ENCODE measurements around the gene F8A3.
"Not testable (repeated sequence)": the region's sequence is repeated elsewhere in the genome, so short reads cannot be mapped to it uniquely, and the experiment has no call there.

The F8A3 gene

GRCh38 chrX:155458471-155458870 is at the start of gene F8A3:
TSS of gene F8A3 (minus strand) at chrX:155458620. CDS start at chrX:155458600, 20 bp downstream.
- not testable (repeated sequence) for FAIRE-seq

- no peak for FAIRE-seq
These were observed 46.9 kb upstream of the F8A3 start for GRCh38 chrX:155505296-155505695.

- not testable (repeated sequence) for FAIRE-seq
These were observed 36.7 kb upstream of the F8A3 start for GRCh38 chrX:155495134-155495533.

- FAIRE-seq, result not testable (repeated sequence)
These were observed 33.0 kb upstream of the F8A3 start for GRCh38 chrX:155491421-155491820.

- FAIRE-seq, result not testable (repeated sequence)
These were observed 18.7 kb upstream of the F8A3 start for GRCh38 chrX:155477136-155477535.

DNA sequence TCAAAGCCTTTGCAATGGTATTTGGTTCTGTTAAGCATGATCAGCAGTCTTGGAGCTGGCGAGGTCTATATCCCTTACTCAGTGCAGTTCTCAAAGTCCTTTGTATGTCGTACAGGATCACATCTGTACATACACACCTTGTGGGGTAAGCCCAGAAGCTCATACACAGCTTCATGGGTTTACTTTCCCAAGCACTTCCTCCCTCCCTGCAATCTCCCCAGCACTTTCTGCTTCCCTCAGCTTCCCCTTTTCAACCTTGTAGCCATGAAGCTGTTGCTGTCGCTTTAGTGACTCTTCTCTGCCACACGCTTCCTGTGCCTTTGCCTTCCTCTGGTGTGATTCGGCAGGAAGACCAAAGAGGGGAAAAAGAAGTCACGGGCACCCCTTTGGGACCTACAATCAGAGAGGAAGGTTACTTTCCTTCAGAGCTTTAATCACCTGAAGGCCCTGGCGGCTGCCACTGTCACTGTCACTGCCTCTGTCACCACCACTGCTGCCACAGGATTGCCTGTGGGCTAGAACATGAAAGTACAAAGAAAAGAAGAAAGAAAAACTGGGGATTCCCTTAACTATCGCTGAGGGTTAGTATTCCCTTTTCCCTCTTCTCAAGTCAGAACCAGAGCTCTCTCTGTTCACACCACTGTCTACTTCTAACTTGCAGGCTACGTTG is 8.0 kb upstream of the F8A3 start:
- FAIRE-seq, result not testable (repeated sequence)

- FAIRE-seq, result not testable (repeated sequence)
These were observed 2.1 kb upstream of the F8A3 start for GRCh38 chrX:155460501-155460900.

DNA sequence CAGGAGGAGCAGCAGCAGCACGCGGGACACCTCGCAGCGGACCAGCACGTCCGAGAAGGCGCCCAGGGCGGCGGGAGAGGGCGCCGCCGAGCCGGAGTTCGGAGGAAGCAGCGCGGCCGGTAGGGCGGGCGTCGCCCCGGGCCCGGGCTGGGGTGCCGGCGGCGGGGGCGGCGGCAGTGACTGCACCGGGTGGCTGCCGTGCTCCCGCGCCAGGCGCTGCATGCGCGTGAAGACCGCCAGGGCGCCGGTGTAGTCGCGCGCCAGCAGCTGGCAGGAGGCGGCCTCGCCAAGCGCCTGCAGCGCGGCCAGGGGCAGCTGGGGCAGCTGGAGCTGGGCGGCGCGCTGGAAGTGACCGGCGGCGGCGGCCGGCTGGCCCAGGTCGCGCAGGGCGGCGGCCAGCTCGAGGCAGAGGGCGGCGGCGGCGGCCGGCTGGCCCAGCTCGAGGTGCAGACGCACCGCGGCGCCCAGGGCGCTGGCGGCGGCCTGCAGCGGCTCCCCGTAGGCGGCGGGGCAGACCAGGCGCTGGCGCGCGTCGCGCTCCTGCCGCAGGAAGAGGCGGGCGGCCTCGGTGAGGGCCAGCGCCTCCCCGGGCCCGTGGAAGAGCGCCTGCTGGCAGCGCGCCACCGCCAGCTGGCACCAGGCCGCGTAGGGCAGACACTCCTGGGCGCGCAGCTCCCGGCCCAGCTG is 516 bp downstream of the F8A3 start:
- FAIRE-seq, result not testable (repeated sequence)

DNA sequence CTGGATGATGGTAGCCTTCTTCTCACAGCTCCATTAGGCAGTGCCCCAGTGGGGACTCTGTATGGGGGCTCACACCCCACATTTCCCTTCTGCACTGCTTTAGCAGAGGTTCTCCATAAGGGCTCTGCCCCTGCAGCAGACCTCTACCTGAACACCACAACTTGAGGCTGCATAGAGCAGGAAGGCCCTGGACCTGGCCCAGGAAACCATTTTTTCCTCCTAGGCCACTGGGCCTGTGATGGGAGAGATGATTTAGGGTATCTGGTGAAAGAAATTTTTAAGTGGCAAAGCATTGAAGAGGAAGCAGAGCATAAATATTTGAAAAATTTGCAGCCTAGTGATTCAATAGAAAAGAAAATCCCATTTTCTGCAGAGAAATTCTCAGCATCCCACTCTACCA is 17.3 kb downstream of the F8A3 start:
- no peak for FAIRE-seq

DNA sequence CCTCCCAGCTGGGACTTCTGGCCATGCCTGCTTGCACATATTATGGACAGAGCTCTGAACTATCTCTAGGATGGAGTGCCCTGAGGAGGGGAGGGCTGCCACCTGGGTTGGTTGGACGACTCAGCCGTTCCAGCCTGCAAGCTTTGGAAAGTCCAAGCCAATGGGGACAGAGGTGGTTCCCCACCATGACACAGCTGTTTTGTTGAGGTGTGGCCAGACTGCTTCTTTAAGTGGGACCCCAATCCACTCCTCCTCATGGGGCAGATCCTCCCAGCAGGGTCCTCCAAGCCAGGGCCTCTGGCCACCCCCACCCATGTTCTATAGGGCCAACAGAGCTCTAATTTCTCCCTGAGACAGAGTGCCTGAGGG is 22.7 kb downstream of the F8A3 start:
- no peak for FAIRE-seq

- FAIRE-seq, result no peak
These were observed 23.3 kb downstream of the F8A3 start for GRCh38 chrX:155434906-155435743.

DNA sequence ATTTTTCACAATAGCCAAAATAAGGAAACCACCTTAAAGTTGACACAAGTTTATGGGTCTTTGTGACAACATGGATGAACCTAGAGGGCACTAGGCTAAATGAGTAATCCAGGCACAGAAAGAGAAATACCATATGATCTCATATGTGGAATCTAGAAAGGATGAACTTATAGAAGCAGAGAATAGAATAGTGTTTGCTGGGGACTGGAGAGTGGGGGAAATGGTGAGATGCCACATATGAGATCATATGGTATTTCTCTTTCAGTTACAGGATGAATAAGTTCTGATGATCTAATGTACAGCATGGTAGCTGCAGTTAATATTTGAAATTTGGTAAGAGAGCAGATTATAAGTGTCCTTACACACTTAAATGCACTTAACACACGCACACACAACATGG is 40.7 kb downstream of the F8A3 start:
- no peak for FAIRE-seq

Data from A204.1 (cell line).